ENCODE data around the gene PIK3C3. TPM values are rescaled to one million over a fixed set of nuclear protein-coding genes. Genes with fewer than 3 reads are reported as not detected.

PIK3C3 gene
- total RNA-seq, 1 experiment from 2014 or later, result 50.8 TPM

DNA sequence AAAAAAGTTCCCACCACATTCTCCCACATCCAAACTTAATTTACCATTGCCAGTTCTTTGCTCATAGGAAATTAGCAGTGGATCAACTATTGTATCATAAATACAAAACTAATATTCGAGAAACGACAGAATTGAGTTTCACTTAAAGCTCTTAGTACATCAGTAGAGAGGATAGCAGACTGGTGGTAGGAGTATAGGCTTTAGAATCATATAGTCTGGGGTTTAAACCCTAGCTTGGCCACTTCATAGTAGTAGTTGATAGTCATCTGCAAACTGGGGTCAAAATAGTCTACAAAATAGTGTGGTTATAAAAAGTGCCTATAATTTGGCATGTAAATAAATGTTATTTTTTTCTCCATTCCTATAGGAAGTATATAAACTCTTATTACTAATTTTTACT is 30.9 kb downstream of the PIK3C3 start:
- H3K4me1 ChIP-seq (ENCODE audit: insufficient read depth, low read length, poor library complexity, severe bottlenecking), result no peaks in the 10 kb centered on the region
- no peak overlapping the region for H3K27ac ChIP-seq (ENCODE audit: low read depth, low read length, poor library complexity, severe bottlenecking)
- TF ChIP-seq, protein P1, sequence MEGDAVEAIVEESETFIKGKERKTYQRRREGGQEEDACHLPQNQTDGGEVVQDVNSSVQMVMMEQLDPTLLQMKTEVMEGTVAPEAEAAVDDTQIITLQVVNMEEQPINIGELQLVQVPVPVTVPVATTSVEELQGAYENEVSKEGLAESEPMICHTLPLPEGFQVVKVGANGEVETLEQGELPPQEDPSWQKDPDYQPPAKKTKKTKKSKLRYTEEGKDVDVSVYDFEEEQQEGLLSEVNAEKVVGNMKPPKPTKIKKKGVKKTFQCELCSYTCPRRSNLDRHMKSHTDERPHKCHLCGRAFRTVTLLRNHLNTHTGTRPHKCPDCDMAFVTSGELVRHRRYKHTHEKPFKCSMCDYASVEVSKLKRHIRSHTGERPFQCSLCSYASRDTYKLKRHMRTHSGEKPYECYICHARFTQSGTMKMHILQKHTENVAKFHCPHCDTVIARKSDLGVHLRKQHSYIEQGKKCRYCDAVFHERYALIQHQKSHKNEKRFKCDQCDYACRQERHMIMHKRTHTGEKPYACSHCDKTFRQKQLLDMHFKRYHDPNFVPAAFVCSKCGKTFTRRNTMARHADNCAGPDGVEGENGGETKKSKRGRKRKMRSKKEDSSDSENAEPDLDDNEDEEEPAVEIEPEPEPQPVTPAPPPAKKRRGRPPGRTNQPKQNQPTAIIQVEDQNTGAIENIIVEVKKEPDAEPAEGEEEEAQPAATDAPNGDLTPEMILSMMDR (conservative IDR thresholded peaks at IDR 0.05; ENCODE audit: low read depth, low read length), result no peak
- TF ChIP-seq EZH2 (IDR thresholded peaks at IDR 0.05; ENCODE audit: borderline replicate concordance, low read depth, low read length, poor library complexity, severe bottlenecking), result no peak
- POLR2A ChIA-PET (ENCODE audit: low non-redundant PET), result no interaction called here
- no peak overlapping the region for H3K4me3 ChIP-seq (ENCODE audit: low read depth, low read length, poor library complexity, severe bottlenecking)
- intact Hi-C loops (cut with micrococcal nuclease; ENCODE audit: unreplicated experiment), result no loop called here
- CTCF ChIA-PET, result no interaction called here
- H3K9me3 ChIP-seq (ENCODE audit: low read depth, low read length, poor library complexity, severe bottlenecking), result no peaks in the 10 kb centered on the region
- no peak for DNase-seq (ENCODE audit: low spot score)
- BruUV-seq (replicated peaks), result no TSS peak
- peaks cover 3% of the 10 kb centered on the region for H3K36me3 ChIP-seq (ENCODE audit: insufficient read depth, low read length, poor library complexity, severe bottlenecking)
- no peaks in the 10 kb centered on the region for H3K27me3 ChIP-seq (replicated peaks; ENCODE audit: insufficient read depth, low read depth, low read length, poor library complexity)

DNA sequence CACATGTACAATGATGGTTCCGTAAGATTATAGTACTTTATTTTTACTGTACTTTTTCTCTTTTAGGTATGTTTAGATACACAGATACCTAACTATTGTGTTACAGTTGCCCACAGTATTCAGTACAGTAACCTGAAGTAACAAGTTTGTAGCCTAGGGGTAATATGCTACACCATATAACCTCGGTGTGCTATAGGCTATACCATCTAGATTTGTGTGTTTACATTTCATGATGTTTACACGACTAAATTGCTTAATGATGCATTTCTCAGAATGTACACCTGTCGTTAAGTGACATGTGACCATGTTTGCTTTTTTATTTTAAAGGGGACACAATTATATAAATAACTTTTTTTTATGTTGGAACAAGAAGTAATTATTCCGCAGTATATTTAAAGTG is 34.5 kb downstream of the PIK3C3 start:
- Histone ChIP-seq H3K4me1 (ENCODE audit: insufficient read depth, low read length, poor library complexity, severe bottlenecking) (peaks cover 6% of the 10 kb centered on the region), H3K27ac (ENCODE audit: low read depth, low read length, poor library complexity, severe bottlenecking) (no peak overlapping the region), H3K27me3 (replicated peaks; ENCODE audit: insufficient read depth, low read depth, low read length, poor library complexity) (no peaks in the 10 kb centered on the region), H3K4me3 (ENCODE audit: low read depth, low read length, poor library complexity, severe bottlenecking) (no peak overlapping the region), H3K9me3 (ENCODE audit: low read depth, low read length, poor library complexity, severe bottlenecking) (no peaks in the 10 kb centered on the region), H3K36me3 (ENCODE audit: insufficient read depth, low read length, poor library complexity, severe bottlenecking) (peaks cover 3% of the 10 kb centered on the region)
- intact Hi-C loops (cut with micrococcal nuclease; ENCODE audit: unreplicated experiment), result no loop called here
- ChIA-PET POLR2A (ENCODE audit: low non-redundant PET) (no interaction called here), CTCF (no interaction called here)
- no peak for DNase-seq (ENCODE audit: low spot score)
- TF ChIP-seq EZH2 (IDR thresholded peaks at IDR 0.05; ENCODE audit: borderline replicate concordance, low read depth, low read length, poor library complexity, severe bottlenecking), result no peak
- TF ChIP-seq, protein P1 (conservative IDR thresholded peaks at IDR 0.05; ENCODE audit: low read depth, low read length), result no peak
- BruUV-seq (replicated peaks), result no TSS peak

DNA sequence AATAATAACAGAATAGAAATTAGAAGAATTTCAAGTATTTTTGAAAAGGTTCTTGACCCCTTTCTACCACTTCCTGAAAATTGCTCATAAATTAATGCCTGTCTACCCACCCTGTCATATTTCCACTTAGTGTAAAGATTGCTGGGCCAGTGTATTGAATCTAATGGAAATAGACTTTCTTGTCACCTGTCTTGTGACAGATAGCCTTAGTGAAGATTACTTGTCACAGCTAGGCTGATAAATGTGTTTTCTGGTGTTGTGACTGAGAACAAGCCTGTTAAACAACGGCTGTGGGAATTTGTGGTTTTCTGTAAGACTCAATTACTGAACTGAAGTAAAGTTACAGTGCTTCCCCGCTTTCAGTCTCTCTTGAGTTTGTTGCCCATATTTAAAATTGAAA is 37.0 kb downstream of the PIK3C3 start:
- no peaks in the 10 kb centered on the region for H3K27me3 ChIP-seq (replicated peaks; ENCODE audit: insufficient read depth, low read depth, low read length, poor library complexity)
- H3K27ac ChIP-seq (ENCODE audit: low read depth, low read length, poor library complexity, severe bottlenecking), result no peak overlapping the region
- intact Hi-C loops (cut with micrococcal nuclease; ENCODE audit: unreplicated experiment), result no loop called here
- ChIA-PET CTCF (no interaction called here), POLR2A (ENCODE audit: low non-redundant PET) (no interaction called here)
- TF ChIP-seq, protein P1 (conservative IDR thresholded peaks at IDR 0.05; ENCODE audit: low read depth, low read length), result no peak
- TF ChIP-seq EZH2 (IDR thresholded peaks at IDR 0.05; ENCODE audit: borderline replicate concordance, low read depth, low read length, poor library complexity, severe bottlenecking), result no peak
- no peak overlapping the region for H3K4me3 ChIP-seq (ENCODE audit: low read depth, low read length, poor library complexity, severe bottlenecking)
- peaks cover 3% of the 10 kb centered on the region for H3K36me3 ChIP-seq (ENCODE audit: insufficient read depth, low read length, poor library complexity, severe bottlenecking)
- no peaks in the 10 kb centered on the region for H3K9me3 ChIP-seq (ENCODE audit: low read depth, low read length, poor library complexity, severe bottlenecking)
- H3K4me1 ChIP-seq (ENCODE audit: insufficient read depth, low read length, poor library complexity, severe bottlenecking), result peaks cover 6% of the 10 kb centered on the region
- no peak for DNase-seq (ENCODE audit: low spot score)
- BruUV-seq (replicated peaks), result no TSS peak

Measured in A673 (cell line).